ENCODE data around the gene PSG2.
"Not testable (repeated sequence)": the region's sequence is repeated elsewhere in the genome, so short reads cannot be mapped to it uniquely, and the experiment has no call there.

DNA sequence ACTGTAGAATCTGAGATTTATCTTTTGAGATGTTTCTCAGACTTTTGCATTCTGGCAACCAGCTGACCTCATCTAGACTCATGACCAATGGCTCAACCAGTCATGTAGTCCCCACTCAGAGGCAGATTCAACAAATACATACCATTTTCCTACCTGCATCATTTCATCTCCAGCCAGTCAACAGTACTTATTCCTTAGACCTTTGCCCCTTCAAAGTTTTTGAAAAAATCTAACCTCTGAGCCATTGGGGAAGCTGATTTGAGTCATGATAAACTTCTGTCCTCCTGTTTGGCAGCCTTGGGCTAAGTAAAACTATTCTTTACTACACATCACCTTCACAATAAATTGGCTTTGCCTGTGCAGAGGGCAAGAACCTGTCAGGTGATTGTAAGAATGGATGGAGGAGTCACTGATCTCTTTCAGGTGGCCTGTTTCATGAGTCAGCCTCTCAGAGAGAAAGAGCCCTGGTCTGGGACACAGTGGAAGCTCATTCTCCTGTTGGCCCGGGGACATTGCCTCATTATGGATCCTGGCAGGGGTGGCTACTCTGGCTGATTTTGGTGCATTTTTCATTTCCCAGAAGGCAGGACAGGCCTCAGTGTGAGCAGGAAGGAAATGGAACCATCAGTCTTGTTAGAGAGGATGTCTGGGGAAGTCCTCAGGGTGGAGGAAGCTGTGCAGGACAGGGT lies 38.9 kb downstream of the PSG2 start:
- TF ChIP-seq, protein P1, sequence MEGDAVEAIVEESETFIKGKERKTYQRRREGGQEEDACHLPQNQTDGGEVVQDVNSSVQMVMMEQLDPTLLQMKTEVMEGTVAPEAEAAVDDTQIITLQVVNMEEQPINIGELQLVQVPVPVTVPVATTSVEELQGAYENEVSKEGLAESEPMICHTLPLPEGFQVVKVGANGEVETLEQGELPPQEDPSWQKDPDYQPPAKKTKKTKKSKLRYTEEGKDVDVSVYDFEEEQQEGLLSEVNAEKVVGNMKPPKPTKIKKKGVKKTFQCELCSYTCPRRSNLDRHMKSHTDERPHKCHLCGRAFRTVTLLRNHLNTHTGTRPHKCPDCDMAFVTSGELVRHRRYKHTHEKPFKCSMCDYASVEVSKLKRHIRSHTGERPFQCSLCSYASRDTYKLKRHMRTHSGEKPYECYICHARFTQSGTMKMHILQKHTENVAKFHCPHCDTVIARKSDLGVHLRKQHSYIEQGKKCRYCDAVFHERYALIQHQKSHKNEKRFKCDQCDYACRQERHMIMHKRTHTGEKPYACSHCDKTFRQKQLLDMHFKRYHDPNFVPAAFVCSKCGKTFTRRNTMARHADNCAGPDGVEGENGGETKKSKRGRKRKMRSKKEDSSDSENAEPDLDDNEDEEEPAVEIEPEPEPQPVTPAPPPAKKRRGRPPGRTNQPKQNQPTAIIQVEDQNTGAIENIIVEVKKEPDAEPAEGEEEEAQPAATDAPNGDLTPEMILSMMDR (IDR thresholded peaks at IDR 0.05), result not testable (repeated sequence)
- not testable (repeated sequence) for TF ChIP-seq POLR2A (IDR thresholded peaks at IDR 0.05)

Data from heart left ventricle (tissue), 13 donors.